NCI-H1417 treated with DMSO at 0.1 percent for 48 hours (cell line): ENCODE measurements around the gene HARS1.
"Not testable (repeated sequence)": the region's sequence is repeated elsewhere in the genome, so short reads cannot be mapped to it uniquely, and the experiment has no call there.

ENCODE experiments used
- DNase-seq: peaks from one replicate; lab custom pipeline; 2025; lab: John Stamatoyannopoulos, UW

Gene HARS1

GRCh38 chr5:140633021-140633471 lies 58.1 kb downstream of the HARS1 start, which contains the start of gene CD14:
Gene CD14 (minus strand): TSS chr5:140633175. CDS start chr5:140633071, 104 bp downstream.
- DNase-seq: no peak

GRCh38 chr5:140632366-140633020 lies 58.7 kb downstream of the HARS1 start:
- DNase-seq: no peak

DNA sequence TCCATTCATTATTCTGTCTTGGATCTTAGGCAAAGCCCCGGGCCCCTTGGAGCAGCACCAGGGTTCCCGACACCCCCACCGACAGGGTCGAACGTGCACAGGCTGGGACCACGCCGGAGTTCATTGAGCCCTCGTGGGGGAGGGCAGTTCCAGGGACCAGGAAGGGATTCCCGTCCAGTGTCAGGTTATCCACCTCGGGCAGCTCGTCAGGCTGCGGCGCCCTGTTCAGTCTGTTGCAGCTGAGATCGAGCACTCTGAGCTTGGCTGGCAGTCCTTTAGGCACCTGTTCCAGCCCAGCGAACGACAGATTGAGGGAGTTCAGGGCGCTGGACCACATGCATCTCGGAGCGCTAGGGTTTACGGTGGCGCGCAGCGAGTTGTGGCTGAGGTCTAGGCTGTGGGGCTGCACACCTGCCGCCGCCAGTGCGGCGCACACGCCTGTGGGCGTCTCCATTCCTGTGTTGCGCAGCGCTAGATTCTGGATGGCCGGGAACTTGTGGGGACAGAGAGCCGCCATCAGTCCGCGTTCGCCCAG lies 59.3 kb downstream of the HARS1 start:
- no peak for DNase-seq

DNA sequence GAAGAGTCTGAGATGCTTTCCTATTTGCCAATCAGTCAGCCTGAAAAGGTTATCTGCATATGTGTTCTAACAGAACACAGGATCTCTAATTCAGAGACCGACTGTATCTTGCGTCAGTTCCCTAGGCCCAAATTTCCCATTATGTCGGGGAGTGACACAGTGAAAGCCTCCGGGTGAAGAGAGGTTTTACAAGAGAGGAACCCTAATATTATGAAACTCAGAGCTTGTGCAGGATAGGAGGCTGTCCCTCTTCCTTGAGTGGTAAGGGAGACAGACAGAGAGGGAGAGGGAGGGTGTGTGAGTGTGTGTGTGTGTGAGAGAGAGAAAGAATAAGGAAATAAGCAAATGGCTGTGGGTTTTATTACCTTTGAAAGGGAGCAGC lies 60.1 kb downstream of the HARS1 start:
- DNase-seq: no peak

GRCh38 chr5:140630292-140631035 lies 60.7 kb downstream of the HARS1 start:
- DNase-seq: no peak

DNA sequence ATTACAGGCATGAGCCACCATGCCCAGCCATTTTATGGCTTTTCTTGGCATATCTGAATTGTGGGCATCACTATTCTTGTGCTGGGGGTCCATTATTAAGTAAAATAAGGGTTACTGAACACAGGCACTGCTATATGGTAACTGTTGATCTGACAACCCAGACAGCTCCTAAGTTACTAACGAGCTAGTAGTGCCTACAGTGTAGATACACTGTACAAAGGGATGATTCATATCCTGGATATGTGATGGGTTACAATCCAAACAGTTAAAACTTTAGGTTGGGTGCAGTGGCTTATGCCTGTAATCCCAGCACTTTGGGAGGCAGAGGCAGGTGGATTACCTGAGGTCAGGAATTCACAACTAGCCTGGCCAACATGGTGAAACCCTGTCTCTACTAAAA lies 62.5 kb downstream of the HARS1 start:
- no peak for DNase-seq

DNA sequence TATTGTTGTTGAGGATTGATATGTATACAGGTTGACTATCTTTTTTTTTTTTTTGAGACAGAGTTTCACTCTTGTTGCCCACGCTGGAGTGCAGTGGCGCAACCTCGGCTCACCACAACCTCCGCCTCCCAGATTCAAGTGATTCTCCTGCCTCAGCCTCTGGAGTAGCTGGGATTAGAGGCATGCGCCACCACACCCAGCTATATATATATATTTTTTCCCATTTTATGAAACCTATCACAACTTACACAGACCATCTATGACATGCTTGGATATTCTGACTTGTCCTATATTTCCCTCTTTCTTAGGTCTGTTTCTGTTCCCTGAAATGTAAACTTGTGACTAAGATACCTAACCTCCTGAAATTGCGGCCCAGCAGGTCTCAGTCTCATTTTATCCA lies 63.2 kb downstream of the HARS1 start:
- DNase-seq: no peak

DNA sequence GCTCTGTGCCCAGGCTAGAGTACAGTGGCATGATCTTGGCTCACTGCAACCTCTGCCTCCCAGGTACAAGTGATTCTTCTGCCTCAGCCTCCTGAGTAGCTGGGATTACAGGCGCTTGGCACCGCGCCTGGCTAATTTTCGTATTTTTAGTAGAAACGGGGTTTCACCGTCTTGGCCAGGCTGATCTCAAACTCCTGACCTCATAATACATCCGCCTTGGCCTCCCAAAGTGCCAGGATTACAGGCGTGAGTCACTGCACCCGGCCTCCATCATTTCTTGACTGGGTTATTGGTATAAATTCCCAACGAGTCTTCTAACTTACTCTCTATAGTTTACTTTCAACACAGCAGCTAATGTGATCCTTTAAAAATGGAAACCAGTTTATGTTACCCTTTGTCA lies 66.3 kb downstream of the HARS1 start:
- DNase-seq: not testable (repeated sequence)
